ENCODE data around the gene CTSE.

Gene CTSE

DNA sequence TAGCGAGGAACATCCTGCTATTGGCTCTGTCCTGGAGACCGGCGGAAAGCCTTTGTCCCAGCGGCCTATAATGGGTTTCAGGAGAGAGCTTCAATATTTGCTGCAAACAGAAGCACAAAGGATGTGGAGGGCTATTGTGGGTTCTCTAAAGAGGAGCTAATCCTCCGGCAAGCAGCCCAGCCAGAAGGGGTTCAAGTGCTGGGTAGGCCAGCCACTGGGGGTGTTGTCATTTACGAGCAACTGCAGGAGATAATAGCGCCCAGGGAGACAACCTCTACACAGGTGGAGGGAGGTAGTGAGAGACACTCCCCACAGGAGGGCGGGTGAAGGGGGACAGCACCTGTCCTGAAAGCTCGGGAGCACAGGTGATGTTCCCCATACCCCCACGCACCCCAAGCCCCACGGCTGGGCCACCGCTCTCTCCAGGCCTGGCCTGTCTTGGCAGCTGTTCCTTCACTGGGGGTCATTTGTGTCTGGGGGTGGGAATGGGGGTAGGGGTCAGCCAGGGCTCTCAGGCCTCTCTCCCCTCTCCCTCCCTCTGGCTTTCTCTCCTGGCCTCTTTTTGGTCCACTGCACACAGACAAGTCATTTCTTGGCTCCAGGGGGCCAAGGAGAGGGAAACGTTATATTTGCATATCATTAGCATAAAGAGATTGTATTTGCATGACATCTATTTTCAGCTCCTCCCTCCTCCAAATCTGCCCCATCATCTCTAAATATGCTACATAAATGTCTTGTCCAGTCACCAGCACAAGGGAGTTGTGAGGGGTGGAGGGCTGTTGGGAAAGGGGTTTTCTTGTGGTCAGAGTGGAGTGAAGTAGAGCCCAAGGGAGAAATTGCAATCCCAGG is 58.4 kb downstream of the CTSE start:
- DNase-seq (ENCODE audit: insufficient read length, low spot score) (no peak), FAIRE-seq (no peak)
- TF ChIP-seq POLR2A (IDR thresholded peaks at IDR 0.05; ENCODE audit: low read depth, low read length) = no peak

DNA sequence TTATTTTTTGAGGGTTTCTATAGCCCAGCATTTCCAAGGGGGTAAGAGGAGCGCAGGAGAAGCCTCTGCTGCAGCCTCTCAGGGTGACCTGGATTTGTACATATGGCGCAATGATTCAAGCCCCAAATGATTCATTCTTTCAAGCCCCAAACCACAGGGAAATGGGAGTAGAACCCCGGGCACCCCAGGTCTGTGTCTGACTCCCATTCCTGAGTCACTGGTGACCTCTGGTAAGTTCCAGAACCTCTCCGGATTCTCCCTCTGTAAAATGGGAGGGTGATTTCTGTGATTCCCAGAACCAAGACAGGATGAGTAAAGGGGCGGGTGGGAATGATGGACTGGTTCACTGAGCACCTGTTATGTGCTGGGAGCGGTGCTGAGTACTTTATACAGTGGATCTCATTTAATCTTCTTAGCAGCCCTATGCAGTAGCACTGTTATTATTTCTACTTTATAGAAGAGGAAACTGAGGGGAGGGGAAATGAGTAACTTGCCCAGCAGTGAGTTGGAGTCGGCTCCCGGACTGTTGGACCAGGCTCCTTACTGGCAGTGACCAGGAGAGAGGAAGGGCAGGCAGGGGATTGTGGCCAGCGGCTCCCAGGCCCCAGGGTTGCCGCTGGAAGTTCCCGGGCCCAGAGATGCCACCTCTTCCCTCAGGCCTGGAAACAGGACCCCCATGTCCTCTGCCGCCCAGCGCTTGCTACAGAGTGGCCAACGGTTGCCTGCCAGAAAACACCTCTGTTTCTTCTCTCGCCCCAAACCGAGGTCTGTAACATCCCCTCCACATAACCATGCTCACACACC is 60.1 kb downstream of the CTSE start:
- peak; percentile 87 for DNase-seq (ENCODE audit: insufficient read length, low spot score)
- FAIRE-seq = no peak
- no peak for TF ChIP-seq POLR2A (IDR thresholded peaks at IDR 0.05; ENCODE audit: low read depth, low read length)

DNA sequence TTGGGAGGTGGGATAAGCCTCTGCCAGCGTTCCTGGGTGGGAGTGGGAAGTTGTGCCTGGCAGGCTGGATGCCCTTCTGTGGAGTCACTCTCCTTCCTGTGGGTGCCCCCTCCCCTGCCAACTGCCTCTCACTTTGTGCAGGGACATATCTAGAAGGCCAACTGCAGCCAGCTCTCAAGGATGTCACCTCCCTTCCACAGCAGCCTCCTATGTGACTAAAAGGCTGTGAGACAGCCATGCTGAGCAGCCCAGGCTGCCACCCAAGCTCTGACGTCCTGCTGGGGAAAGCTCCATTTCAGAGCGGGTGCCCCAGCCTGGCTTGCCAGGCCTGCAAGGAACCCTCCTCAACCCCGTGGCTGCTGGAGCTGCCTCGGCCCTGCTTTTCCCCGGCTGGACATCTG is 60.9 kb downstream of the CTSE start:
- FAIRE-seq (no peak), DNase-seq (ENCODE audit: insufficient read length, low spot score) (no peak)
- TF ChIP-seq POLR2A (IDR thresholded peaks at IDR 0.05; ENCODE audit: low read depth, low read length) = no peak

DNA sequence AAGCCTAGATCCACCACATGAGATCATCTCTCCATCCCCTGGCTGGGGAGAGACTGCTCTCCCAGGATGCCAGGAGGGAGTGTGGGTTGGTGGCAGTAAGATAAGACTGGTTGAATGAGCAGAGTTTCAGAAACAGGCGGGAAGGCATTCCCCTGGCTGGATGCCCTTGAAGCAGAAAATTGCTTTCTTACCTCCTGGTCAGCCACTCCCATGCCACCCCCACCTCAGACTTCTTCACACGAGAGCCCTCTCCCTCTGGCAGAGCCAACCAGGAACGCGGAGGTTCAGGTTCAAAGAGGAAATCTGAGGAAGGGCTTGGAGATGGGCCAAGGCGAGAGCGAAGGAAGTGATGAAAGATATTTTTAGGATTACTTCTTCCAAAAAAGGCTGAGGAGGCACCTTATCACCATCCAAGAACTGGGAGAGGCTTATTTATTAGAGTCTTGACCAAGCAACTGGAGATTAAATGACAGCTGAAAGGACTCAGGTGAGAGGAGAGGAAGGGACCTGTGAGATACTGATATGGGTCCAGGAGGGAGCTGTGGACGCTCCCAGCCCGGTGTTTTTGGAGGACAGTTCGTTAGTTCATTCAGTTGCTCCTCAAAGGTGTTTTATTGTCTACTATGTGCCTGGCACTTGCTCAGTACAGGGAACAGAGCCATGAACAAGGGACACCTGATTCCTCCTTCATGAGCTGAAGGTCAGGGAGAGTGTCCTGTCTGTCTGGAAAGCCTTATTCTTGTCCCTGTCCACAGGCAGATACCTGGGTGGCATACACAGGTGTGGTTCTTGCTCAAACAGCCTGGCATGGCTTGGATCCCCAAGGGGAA is 61.5 kb downstream of the CTSE start:
- no peak for TF ChIP-seq POLR2A (IDR thresholded peaks at IDR 0.05; ENCODE audit: low read depth, low read length)
- no peak for FAIRE-seq
- no peak for DNase-seq (ENCODE audit: insufficient read length, low spot score)

DNA sequence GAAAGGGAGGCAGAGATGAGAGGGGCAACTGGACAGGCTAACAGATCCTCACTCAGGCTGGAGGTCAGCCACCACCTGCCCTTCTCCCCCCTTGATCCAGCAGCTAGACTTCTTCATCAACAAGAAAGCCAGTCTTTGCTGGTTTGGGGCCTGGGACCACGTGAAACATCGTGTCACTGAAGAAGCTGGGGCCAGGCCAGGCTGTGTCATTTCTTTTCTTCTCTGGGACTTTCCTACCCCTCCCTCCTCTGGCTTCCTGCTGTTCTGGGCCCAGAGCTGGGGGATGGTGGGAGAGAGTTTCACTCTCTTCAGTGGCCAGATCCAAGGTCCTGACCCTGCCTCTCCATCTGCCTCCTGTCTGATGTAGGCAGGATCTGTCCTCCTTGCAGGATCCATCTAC is 62.3 kb downstream of the CTSE start:
- FAIRE-seq (no peak), DNase-seq (ENCODE audit: insufficient read length, low spot score) (no peak)
- TF ChIP-seq POLR2A (IDR thresholded peaks at IDR 0.05; ENCODE audit: low read depth, low read length) = no peak

DNA sequence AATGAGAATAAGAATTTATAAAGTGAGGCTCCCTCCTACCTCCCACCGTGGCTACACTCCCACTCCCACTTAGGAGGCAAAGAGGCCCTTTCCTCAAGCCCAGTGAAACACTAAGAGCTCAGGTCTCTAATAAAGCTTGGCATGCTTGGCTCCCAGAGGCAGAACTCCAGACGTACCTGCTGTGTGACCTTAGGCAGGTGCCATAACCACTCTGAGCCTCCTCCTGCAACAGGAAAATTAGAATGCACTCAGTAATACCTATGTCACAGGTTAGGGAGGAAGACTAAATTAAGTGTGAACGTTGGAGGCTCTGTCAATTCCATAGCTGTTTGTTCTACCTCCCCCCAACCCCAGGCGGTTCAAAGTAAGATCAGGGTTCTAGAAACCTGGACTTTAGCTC is 63.9 kb downstream of the CTSE start:
- no peak for TF ChIP-seq POLR2A (IDR thresholded peaks at IDR 0.05; ENCODE audit: low read depth, low read length)
- no peak for DNase-seq (ENCODE audit: insufficient read length, low spot score)
- no peak for FAIRE-seq

All from H54 (cell line).